Heart left ventricle (tissue), 13 donors: ENCODE measurements around the gene PRKCH.

Experiments
- POLR2A ChIP-seq, 2 donors: fragments of 450-650 bp; IDR thresholded peaks; one replicate each; pipeline ENCODE4 v1.6.1; 2017; ENCODE audit warnings: antibody characterized with exemption in 2 of 2, mild to moderate bottlenecking in 2 of 2, moderate library complexity in 2 of 2
- TF ChIP-seq, protein P1 (sequence below), 12 donors: fragments of 200-600 bp; sonication (generic) in 4 of 12; IDR thresholded peaks; one replicate each; pipeline versions ENCODE4 v1.5.0 to v1.8.0; 2018 to 2022; ENCODE audit warnings: antibody characterized with exemption in 12 of 12, mild to moderate bottlenecking in 5 of 12
- donor health status: ischemic (EF 13 %, LVEDD 7.1; RV severe dilation, severe dysfunction).
- donor health status: DM: no; HTN: yes; CAD: no.
- donor health status: DM: no; HTN: no; CAD: no.
- donor health status: ischemic (EF 25% LVEDD 6.9; RV normal size, moderate dysfunction).
- donor health status: ischemic (EF 25% LVEDD 5.7; RV mildly dilated, moderate dysfunction).
- donor health status: ischemic (EF 35%, LVEDD 5.7; RV mildly dilated, moderate dysfunction).
- donor health status: nonischemic (EF 11% LVEDD 7.7; RV severe dilation, severe dysfunction).
- donor health status: DM: yes; HTN: yes; CAD: no.
- donor health status: PGD.
- donor health status: ischemic (EF 29% LVEDD 5.4; RV normal size, mild dysfunction).
- donor health status: nonischemic (EF 23%, LVEDD 6.1; RV moderate dilation, normal function).

DNA sequence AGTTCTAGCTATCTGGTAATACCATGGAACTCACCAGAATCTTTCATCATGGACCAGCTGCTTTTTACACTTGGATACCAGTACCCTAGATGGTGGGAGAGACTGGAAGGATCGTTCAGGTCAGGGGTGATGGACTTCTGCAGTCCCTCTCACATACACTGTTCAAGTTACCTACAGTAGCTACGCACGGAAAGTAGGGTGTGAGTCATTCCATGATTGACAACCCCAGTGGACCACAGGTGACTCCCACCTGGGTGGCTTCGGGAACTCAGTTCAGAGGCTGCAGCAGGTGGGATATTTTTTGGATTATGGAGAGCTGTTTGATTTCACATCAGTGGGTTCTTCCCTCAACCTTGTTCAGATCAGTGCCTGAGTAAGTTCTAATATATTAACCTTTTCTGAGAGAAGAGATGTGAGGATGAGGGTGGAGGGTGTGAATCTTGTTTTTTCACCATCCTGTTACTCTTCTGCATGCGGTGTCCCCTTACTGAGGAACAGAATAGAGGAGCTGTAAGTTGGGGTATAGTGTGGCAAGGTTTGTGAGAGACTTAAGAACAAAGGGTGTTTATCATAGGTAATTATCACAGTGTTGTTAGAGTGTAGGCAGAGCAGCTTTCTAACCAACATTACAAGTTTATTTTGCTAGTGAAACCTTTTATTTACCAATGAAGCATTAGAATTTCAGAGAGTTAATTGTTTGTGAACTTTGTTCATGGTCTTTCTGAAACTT lies 39.6 kb downstream of the PRKCH start:
- TF ChIP-seq, protein P1, sequence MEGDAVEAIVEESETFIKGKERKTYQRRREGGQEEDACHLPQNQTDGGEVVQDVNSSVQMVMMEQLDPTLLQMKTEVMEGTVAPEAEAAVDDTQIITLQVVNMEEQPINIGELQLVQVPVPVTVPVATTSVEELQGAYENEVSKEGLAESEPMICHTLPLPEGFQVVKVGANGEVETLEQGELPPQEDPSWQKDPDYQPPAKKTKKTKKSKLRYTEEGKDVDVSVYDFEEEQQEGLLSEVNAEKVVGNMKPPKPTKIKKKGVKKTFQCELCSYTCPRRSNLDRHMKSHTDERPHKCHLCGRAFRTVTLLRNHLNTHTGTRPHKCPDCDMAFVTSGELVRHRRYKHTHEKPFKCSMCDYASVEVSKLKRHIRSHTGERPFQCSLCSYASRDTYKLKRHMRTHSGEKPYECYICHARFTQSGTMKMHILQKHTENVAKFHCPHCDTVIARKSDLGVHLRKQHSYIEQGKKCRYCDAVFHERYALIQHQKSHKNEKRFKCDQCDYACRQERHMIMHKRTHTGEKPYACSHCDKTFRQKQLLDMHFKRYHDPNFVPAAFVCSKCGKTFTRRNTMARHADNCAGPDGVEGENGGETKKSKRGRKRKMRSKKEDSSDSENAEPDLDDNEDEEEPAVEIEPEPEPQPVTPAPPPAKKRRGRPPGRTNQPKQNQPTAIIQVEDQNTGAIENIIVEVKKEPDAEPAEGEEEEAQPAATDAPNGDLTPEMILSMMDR (IDR thresholded peaks at IDR 0.05) = no peak
- TF ChIP-seq POLR2A (IDR thresholded peaks at IDR 0.05) = no peak
